ENCODE data around the gene PARD3. TPM values are rescaled to one million over a fixed set of nuclear protein-coding genes. Genes with fewer than 3 reads are reported as not detected.

Gene PARD3
- total RNA-seq, 1 experiment from 2014 or later: 46.3 TPM

DNA sequence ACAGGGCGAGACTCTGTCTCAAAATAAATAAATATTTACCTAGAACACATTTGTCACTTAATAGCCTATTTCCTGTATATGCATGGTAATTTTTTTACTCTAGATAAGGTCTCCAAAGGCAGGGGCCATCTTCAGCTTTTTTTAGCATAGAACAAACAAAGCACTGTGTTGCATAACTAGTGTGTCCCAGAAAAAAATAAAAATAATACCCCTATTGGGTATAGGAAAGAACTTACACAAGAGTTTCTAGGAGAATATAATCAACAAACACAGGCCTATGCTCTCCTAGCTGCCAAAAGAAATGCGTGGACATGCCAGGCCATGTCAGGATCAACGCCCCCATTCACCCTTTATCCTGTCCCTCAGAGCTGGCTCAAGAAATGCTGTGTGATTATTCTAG, 103.6 kb downstream of the PARD3 start (continued):
- no peak for TF ChIP-seq SIN3A (IDR thresholded peaks at IDR 0.05; ENCODE audit: low read depth)
- no peak for TF ChIP-seq POLR2A (IDR thresholded peaks at IDR 0.05; ENCODE audit: borderline replicate concordance, extremely low read depth, insufficient read depth, insufficient read length)
- TF ChIP-seq CBX3 (IDR thresholded peaks at IDR 0.05; ENCODE audit: low read depth): no peak
- TF ChIP-seq SP1 (IDR thresholded peaks at IDR 0.05; ENCODE audit: low read depth): no peak
- no peak for TF ChIP-seq CEBPB (IDR thresholded peaks at IDR 0.05; ENCODE audit: low read depth)
- no peak for TF ChIP-seq ZNF274 (IDR thresholded peaks at IDR 0.05; ENCODE audit: low read depth, low read length)
- TF ChIP-seq SRF (IDR thresholded peaks at IDR 0.05; ENCODE audit: low read depth): no peak
- no peak for TF ChIP-seq FOSL1 (IDR thresholded peaks at IDR 0.05; ENCODE audit: low read depth)
- no peak for TF ChIP-seq ELF1 (IDR thresholded peaks at IDR 0.05; ENCODE audit: borderline replicate concordance, low read depth)
- no peak for TF ChIP-seq EZH2phosphoT487 (IDR thresholded peaks at IDR 0.05; ENCODE audit: borderline replicate concordance)
- TF ChIP-seq ZFX (IDR thresholded peaks at IDR 0.05): no peak
- TF ChIP-seq, protein P1, sequence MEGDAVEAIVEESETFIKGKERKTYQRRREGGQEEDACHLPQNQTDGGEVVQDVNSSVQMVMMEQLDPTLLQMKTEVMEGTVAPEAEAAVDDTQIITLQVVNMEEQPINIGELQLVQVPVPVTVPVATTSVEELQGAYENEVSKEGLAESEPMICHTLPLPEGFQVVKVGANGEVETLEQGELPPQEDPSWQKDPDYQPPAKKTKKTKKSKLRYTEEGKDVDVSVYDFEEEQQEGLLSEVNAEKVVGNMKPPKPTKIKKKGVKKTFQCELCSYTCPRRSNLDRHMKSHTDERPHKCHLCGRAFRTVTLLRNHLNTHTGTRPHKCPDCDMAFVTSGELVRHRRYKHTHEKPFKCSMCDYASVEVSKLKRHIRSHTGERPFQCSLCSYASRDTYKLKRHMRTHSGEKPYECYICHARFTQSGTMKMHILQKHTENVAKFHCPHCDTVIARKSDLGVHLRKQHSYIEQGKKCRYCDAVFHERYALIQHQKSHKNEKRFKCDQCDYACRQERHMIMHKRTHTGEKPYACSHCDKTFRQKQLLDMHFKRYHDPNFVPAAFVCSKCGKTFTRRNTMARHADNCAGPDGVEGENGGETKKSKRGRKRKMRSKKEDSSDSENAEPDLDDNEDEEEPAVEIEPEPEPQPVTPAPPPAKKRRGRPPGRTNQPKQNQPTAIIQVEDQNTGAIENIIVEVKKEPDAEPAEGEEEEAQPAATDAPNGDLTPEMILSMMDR (IDR thresholded peaks at IDR 0.05 in 2 of 3, conservative IDR thresholded peaks at IDR 0.05 in 1 of 3; ENCODE audit: borderline replicate concordance in 1 of 3, insufficient read depth in 1 of 3, low read depth in 2 of 3, low read length in 2 of 3): no peak

DNA sequence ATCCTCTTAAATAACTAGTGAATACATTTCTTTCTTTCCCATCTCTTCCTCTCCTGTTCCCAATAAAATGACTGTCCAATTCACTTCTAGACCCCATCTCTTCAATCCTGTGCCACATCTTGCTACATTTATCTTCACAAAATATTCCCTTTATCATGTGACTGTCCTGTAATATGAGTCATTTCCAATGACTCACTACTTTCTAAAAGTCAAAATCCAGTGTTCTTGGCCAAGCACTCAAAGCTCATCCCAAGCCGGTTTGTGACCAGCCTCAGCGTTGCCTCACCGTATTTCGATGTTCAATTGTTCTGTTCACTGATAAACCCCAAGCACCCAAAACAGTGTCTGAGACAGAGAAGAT, 104.7 kb downstream of the PARD3 start:
- POLR2A ChIA-PET: no interaction called here
- H3K9ac ChIP-seq (ENCODE audit: low read length): no peak overlapping the region
- BruUV-seq (replicated peaks): no TSS peak
- H3K4me2 ChIP-seq (ENCODE audit: low read length): peak overlapping the region; percentile 39
- peaks cover 56% of the 10 kb centered on the region for H3K79me2 ChIP-seq (ENCODE audit: insufficient read depth, low read length)
- DNase-seq (ENCODE audit: low read depth, low spot score): no peak
- intact Hi-C loops (cut with micrococcal nuclease): no loop called here
- H3K9me2 ChIP-seq (ENCODE audit: insufficient read depth): no peaks in the 10 kb centered on the region
- H3K4me3 ChIP-seq (replicated peaks in 1 of 2; ENCODE audit: low read depth in 1 of 2, low read length in 2 of 2): no peak overlapping the region
- TF ChIP-seq FOSL1 (IDR thresholded peaks at IDR 0.05; ENCODE audit: low read depth): peak; percentile 52
- TF ChIP-seq, protein P2, sequence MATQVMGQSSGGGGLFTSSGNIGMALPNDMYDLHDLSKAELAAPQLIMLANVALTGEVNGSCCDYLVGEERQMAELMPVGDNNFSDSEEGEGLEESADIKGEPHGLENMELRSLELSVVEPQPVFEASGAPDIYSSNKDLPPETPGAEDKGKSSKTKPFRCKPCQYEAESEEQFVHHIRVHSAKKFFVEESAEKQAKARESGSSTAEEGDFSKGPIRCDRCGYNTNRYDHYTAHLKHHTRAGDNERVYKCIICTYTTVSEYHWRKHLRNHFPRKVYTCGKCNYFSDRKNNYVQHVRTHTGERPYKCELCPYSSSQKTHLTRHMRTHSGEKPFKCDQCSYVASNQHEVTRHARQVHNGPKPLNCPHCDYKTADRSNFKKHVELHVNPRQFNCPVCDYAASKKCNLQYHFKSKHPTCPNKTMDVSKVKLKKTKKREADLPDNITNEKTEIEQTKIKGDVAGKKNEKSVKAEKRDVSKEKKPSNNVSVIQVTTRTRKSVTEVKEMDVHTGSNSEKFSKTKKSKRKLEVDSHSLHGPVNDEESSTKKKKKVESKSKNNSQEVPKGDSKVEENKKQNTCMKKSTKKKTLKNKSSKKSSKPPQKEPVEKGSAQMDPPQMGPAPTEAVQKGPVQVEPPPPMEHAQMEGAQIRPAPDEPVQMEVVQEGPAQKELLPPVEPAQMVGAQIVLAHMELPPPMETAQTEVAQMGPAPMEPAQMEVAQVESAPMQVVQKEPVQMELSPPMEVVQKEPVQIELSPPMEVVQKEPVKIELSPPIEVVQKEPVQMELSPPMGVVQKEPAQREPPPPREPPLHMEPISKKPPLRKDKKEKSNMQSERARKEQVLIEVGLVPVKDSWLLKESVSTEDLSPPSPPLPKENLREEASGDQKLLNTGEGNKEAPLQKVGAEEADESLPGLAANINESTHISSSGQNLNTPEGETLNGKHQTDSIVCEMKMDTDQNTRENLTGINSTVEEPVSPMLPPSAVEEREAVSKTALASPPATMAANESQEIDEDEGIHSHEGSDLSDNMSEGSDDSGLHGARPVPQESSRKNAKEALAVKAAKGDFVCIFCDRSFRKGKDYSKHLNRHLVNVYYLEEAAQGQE (IDR thresholded peaks at IDR 0.05; ENCODE audit: low read depth): no peak
- no peaks in the 10 kb centered on the region for H3K27me3 ChIP-seq (ENCODE audit: insufficient read depth, low read length)
- H3K27ac ChIP-seq (ENCODE audit: low read depth, low read length): no peak overlapping the region
- no peaks in the 10 kb centered on the region for H4K20me1 ChIP-seq (ENCODE audit: insufficient read depth)
- no peaks in the 10 kb centered on the region for H3K36me3 ChIP-seq (ENCODE audit: control insufficient read depth in 1 of 2, insufficient read depth in 2 of 2, low read length in 2 of 2)
- no peak overlapping the region for H2AFZ ChIP-seq (ENCODE audit: low read depth, low read length, poor library complexity, severe bottlenecking)
- ATAC-seq: peak; percentile 65
- RAD21 ChIA-PET (ENCODE audit: low non-redundant PET in 1 of 2, low total read pairs in 2 of 2, uncharacterized antibody in 2 of 2, unreplicated experiment in 2 of 2): no interaction called here
- CTCF ChIA-PET: no interaction called here
- H3K4me1 ChIP-seq (ENCODE audit: control insufficient read depth in 1 of 2, insufficient read depth in 2 of 2, low read length in 2 of 2): peaks cover 30 to 40% of the 10 kb centered on the region in 2 experiments
- no peaks in the 10 kb centered on the region for H3K9me3 ChIP-seq (ENCODE audit: control insufficient read depth in 1 of 2, insufficient read depth in 1 of 2, low read depth in 1 of 2, low read length in 2 of 2)

All from HCT116 (cell line).